GM19463 (cell line): ENCODE measurements around the gene TECPR2.

Experiments used
- ATAC-seq: cut with Tn5 transposase; IDR thresholded peaks from one replicate; pipeline ENCODE4 v1.9.1; 2021; ENCODE audit warnings: mild to moderate bottlenecking, moderate library complexity; ENCODE audit not compliant: unreplicated experiment

TECPR2 gene

GRCh38 chr14:102371361-102371760 lies 8.6 kb downstream of the TECPR2 start:
- ATAC-seq: no peak

DNA sequence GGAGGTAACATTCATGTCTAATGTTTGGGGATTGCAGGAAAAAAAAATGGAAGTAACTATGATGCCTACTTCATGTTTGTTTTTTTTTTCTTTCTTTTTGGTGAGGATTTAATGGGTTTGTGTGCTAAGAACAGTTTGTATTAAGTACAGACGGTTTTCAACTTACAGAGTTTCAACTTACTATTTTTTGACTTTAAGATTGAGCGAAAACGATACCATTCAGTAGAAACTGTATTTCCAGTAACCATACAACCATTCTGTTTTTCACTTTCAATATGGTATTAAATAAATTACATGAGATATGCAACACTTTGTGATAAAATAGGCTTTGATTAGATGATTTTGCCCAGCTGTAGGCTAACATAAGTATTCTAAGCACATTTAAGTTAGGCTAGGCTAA lies 10.4 kb downstream of the TECPR2 start:
- ATAC-seq: no peak

- ATAC-seq: no peak
Measured at GRCh38 chr14:102374264-102374663, 11.5 kb downstream of the TECPR2 start.

DNA sequence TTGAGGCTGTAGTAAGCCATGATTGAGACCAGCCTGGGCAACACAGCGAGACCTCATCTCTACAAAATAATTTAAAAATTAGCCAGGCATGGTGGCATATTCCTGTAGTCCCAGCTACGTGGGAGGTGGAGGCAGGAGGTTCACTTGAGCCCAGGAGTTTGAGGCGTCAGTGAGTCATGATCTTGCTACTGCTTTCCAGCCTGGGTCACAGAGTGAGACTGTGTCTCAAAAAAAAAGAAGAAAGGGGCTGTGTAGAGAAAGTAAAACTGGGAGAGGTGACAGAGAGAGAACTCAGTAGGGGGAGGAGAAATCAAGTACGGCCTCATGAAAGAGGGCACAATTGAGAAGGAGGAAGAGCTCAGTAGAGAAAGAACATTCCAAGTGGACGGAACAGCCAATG lies 12.4 kb downstream of the TECPR2 start:
- ATAC-seq: no peak

DNA sequence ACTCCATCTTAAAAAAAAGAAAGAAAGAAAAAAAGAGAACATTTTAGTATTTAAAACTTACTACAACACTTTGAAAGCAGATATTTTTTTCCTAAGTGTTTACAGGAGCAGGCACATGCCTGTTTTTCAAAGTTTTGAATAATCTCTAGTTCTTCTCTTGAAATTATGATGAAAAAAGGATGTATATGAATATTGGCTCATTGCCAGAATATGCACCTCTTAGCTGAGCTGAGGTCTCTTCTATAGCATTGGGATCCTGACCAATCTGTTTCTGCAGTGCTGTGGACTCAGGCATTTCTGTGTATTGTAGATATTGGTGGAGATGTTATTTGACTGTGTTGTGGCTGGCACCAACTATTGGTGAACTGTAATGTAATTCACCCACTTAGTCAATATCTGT lies 15.0 kb downstream of the TECPR2 start:
- no peak for ATAC-seq

- no peak for ATAC-seq
Measured at GRCh38 chr14:102378830-102379229, 16.1 kb downstream of the TECPR2 start.

DNA sequence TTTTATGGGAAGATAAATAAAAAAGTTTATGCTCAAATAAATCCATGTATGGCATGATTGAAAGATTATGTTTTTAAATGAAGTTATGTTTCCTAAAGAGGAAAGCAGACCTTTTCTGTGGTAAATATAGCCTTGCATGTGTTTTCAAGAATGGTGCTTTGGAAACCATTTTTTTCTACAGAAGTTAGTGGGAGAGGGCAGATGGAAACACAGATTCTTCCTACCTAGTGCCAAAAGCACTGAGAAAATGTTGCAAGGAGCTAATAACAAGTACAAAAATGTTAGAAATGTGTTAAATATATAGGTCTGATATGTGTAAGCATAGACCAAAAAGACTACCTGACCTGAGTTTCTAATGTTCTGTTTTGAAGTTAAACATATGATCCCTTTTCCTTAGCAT lies 24.3 kb downstream of the TECPR2 start:
- no peak for ATAC-seq

DNA sequence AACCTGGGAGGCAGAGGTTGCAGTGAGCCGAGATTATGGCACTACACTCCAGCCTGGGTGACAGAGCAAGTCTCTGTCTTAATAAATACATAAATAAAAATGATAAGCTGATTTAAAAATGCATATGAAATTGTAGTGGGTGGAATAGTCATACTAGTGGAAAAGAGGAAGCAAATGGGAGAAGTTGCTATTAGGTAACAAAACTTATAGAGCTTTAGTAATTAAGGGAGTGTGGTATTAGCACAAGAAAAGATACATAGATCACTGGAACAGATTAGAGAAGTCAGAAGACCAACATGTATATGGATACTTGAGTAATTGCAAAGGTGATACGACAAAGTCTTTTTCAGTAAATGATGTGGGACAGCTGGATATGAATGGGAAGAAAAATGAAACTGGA lies 26.5 kb downstream of the TECPR2 start:
- no peak for ATAC-seq

DNA sequence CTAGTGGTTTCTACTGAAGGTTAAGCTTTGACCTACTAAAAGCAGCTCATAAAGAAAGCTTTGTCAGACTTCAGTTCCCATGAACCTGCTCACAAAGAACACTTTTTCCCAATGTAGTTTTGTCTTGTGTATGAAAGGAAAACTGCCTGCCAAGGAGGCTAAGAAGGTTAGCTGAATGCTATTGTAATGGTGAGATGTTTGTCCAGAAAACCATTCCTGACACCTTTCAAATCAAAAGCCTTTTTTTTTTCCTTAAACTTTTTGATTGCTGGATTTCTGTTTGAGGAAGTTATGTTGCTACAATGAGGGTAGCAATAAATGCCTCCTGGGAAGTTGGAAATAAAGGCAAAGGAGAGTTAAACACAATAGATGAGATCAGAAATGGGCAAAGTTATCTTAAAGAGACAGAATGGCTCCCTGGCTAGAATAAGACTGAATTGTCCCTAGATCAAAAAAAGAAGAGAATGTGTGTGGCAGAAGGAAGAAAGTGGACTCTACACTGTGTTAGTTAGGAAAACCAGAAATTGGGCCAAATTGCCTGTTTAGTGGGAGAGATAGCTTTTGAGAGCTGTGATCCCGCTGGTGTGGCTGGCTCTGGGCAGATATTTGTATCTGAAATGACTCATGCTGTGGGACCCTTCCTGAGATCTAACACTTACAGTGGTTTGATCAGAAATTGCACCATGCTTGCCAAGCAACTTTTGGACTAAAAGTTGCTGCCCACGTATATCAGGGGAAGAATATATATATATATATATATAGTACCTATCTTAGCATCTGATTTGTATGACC lies 27.5 kb downstream of the TECPR2 start:
- no peak for ATAC-seq

DNA sequence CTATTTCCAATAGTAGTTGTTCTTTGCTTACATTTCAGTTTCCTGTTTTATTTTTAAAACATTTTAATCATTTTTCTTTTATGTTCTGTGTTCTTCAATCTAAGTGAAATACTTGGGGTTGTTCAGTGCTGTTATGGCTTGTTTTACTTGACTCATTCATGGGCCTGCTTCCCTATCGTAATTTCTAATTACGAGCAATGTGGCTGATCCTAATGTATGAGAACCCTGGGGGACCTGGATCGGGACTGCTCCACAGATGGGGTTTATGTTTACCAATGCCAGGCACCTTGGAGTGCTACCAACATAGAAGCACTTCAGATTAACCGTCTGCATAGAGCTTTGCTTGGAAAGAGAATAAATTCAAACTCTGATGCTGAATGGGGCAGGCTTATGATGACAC lies 29.8 kb downstream of the TECPR2 start:
- no peak for ATAC-seq

- no peak for ATAC-seq
Measured at GRCh38 chr14:102394717-102395375, 32.1 kb downstream of the TECPR2 start.

DNA sequence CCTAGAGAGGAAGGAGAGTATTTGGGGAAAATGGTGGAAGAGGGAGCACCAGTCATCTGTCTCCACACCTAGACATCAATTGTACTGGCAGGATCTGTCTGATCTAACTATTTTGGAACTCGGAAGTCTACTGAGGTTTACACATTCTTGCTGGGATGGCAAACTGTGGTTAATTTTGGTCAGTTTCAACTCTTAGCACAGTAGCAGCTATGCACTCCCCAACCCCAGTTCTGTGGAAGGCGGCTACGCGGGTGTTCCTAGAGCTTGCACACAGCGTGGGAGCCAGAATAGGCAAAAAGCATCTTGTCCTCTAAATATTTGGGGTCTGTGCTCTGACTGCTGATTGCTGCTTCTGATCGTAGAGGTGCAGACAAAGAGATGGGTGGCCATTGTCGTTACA lies 33.8 kb downstream of the TECPR2 start:
- ATAC-seq: no peak

DNA sequence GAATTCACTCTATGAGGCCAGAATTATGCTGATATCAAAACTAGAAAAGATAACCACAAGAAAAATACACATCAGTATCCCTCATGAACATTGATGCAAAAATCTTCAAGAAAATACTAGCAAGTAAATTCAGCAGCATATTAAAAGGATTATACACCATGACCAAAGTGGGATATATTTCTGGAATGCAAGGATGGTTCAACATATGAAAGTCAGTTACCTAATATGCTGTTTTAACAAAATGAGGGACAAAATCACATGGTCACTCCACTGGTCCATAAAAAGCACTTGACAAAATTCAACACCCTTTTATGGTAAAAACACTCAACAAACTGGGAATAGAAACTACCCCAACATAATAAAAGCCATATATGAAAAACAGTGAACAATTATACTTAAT lies 40.3 kb downstream of the TECPR2 start:
- no peak for ATAC-seq

DNA sequence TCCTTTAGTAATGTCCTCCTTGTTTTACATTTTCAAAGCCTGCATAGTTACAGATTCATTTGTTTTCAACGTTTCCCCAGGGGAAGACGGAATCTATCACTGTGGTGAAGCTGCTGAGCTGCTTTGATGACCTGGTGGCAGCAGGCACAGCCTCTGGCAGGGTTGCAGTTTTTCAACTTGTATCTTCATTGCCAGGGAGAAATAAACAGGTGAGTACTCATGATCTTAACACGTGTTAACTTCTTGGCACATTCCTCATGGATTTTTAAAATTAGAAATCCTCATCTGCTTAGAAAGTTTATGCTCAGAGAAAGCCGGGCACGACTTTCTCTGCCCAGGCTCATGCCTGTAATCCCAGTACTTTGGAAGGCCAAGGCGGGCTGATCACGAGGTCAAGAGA lies 44.5 kb downstream of the TECPR2 start:
- no peak for ATAC-seq

- no peak for ATAC-seq
Measured at GRCh38 chr14:102408724-102409123, 46.0 kb downstream of the TECPR2 start.

DNA sequence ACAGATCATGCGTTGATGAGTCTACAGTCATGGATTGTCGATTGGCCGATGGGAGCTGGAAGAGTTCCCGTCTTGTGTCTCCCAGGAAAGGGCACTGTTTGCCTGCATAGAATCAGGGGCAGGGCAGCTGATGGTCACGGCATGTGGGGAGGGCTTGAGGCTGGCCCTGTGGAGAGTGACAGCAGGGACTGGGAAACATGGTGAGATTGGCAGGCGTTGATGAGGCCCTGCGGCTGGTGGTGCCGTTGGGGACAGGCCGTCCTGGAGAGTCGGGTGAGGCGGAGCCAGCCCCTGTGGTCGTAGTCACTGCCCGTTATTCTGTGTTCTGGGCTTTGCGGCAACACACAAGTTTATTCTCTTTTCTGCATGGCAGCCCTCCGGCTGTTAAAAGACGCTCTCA lies 52.9 kb downstream of the TECPR2 start:
- ATAC-seq: no peak

DNA sequence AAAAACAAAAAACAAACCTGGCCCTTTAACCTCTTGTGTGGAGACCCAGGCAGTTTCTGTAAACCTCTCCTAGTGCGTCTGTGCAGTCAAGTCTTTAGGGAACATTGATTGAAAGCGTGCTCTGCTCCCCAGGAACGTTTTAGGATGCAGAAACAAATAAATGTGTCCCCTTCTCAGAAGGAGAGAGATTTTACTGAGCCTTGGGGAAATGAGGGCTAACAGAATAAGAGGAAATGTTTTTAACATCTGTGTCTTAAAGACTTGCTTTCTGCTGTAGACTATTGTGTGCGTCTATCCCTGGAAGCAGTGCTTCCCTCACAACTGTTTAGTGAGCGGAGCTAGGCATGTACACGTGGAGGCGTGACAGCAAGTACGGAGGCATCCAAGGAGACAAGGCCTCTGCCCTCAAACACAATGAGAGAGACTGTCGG lies 54.3 kb downstream of the TECPR2 start:
- ATAC-seq: no peak

GRCh38 chr14:102417646-102418045 lies 54.9 kb downstream of the TECPR2 start:
- no peak for ATAC-seq

GRCh38 chr14:102418169-102418852 lies 55.6 kb downstream of the TECPR2 start:
- no peak for ATAC-seq

DNA sequence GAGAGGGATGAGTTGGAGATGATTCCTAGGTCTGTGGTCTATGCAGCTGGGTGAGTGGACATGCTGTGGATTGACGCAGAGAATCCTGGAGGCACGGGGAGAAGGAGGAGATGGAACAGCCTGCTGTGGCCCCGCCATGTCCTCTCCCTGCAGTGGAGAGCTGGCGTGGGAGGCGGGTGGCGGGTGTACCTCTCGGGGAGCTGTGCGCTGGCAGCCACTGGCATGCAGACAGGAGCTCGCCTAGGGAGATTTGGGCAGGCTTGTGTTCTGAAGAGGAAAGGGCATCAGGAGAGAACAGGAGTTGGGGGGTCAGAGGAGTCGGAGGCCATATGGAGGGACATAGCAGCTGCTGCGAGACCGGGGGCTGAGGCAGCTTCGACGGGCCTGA lies 56.1 kb downstream of the TECPR2 start:
- no peak for ATAC-seq

- no peak for ATAC-seq
Measured at GRCh38 chr14:102419276-102419675, 56.5 kb downstream of the TECPR2 start.

DNA sequence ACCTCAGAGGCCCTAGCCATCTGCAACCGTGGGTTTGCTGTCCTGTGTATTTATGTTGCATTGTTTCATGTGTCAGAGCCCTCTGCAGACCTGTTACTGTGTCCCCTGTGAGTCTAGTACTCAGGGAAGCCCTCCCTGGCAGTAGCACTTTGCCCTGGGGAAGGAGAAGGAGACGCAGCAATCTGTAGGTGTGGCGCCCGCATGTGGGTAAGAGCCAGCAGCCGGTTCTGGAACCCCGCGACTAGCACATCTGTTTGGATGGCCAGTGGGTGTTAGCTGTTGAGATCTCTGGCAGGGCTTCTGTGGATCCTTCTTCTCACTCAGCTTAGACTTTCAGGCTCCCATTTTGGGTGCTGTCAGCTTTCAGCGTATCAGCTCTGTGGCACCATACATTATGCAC lies 57.0 kb downstream of the TECPR2 start:
- ATAC-seq: no peak
